RCC 7860 (cell line): Measurements from ENCODE around the gene PHF12.
"Not testable (repeated sequence)": the region's sequence is repeated elsewhere in the genome, so short reads cannot be mapped to it uniquely, and the experiment has no call there.

Experiments used
- DNase-seq: peaks from one replicate; pipeline ENCODE4 v3.0.0-alpha.2; 2015; ENCODE audit warnings: low spot score
- FAIRE-seq: peaks from 2 replicates; lab custom pipeline; 2012; peaks lifted over from hg19 to GRCh38; lab: Jason Lieb, UNC

The PHF12 gene

DNA sequence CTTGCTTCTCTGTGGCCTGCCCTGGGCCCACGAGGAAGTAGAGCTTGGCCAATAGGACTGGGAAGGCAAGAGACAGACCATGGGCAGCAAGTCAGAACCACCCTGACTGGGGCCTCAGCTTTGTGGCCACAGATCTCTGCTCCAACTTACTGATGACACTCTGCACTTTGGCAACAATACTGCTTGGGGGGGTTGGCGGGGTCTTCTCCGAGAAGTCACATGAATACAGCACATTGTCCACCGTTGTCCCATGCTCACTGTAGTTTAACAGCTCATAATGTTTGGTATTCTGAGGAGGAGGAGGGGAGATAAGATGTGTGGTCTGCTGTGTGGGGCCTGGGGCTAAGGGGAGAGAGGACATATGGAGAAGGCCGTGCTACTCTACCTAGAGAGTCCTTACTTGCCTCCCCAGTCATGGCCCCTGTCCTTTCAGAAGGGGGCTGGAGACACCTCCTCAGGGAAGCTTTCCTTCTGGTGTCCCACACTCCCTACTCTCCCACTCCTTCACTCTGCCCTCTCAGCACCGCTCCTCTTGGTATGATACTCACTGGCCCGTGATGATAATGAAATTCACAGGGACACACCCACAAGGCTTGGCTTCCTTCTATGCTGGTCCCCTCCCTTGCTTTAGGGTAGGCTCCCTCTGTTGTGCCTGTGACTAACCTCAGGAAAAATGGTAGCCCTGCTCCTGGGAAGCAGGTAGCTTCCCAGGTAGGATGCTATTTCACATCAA is 44.4 kb downstream of the PHF12 start:
- no peak for FAIRE-seq
- no peak for DNase-seq

DNA sequence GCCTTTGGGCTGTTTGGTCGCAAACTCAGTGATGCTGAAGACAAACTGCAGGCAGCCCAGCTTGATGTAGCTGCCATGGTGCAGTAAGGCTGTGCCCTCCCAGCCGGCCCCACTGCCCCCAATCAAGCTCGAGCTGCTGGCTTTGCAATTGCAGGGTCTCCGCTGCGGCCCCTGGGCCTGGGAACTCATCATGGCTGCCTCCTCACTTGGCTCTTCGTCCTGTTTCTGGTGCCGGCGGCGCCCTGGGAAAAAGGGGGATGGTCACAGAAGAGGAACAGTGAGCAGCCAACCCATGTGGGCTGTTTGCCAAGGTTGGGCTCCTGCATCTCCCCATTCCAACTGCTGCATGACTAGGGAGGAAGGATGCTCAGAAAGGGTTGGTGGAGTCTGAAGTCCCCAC is 45.0 kb downstream of the PHF12 start:
- DNase-seq = no peak
- no peak for FAIRE-seq

DNA sequence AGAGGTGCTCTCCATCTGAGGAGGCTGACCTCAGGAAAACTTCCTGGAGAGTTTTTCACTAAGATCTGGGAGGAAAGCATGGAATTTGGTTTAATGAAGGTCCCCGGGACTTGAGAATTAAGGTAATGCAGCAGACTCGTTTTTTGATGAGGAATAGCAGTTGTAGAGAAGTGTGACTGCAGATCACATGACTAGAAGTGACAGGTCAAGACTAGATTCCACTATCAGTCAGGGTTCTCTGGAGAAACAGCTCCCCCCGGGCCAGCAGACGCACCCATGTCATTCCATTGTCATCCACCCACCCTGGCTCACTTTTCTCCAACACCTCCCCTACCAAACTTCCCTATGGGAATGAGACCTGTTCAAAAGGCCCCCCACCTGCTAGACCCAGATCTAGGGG is 46.5 kb downstream of the PHF12 start:
- DNase-seq (no peak), FAIRE-seq (no peak)

DNA sequence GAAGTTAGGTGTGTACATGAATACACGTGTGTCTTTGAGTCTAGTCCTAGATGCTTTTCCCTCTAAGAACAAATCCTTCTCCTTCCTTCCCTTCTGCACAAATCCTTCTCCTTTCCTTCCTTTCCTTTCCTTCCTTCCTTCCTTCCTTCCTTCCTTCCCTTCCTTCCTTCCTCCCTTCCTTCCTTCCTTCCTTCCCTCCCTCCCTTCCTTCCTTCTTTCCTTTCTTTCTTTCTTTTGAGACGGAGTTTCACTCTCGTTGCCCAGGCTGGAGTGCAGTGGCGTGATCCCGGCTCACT is 47.8 kb downstream of the PHF12 start:
- DNase-seq, FAIRE-seq: not testable (repeated sequence)

DNA sequence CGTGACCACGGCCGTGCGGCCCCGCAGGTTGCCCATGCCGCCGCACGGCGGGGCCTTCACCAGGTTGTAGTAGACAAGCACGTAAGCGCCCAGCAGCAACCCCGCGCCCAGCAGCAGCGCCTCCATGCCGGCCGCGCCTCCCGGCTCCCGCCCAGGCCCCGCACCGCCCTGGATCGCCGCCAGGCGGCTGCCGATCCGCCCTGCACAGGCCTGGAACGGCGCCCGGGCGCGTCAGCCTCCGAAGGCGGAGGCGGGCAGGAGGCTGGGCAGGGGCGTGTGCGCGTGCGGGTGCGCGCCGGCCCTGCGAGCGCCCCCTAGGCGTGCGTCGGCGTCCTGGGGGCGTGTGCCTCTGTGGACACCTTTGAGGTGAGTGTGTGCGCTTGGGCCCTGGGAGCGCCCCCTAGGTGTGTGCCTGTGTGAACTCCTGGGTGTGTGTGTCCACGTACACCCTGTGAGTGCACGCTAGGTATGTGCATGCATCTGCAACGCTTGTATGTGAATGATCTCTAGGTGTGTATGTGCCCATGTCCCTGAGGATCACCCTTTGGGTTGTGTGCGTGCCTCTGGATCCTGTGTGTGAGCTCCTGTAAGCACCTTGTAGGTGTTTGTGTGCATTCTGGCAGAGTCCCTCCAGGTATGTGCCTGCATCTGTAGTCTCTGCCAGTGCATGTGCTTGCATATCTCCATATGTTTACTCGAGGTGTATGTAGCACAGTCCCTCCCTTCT is 48.3 kb downstream of the PHF12 start, which contains the start of gene DHRS13:
DHRS13 (minus strand) TSS at position 261 of the 727 bp plus-strand sequence; CDS start at position 126, 135 bp downstream.
- FAIRE-seq (no peak), DNase-seq (peak; percentile 89)

DNA sequence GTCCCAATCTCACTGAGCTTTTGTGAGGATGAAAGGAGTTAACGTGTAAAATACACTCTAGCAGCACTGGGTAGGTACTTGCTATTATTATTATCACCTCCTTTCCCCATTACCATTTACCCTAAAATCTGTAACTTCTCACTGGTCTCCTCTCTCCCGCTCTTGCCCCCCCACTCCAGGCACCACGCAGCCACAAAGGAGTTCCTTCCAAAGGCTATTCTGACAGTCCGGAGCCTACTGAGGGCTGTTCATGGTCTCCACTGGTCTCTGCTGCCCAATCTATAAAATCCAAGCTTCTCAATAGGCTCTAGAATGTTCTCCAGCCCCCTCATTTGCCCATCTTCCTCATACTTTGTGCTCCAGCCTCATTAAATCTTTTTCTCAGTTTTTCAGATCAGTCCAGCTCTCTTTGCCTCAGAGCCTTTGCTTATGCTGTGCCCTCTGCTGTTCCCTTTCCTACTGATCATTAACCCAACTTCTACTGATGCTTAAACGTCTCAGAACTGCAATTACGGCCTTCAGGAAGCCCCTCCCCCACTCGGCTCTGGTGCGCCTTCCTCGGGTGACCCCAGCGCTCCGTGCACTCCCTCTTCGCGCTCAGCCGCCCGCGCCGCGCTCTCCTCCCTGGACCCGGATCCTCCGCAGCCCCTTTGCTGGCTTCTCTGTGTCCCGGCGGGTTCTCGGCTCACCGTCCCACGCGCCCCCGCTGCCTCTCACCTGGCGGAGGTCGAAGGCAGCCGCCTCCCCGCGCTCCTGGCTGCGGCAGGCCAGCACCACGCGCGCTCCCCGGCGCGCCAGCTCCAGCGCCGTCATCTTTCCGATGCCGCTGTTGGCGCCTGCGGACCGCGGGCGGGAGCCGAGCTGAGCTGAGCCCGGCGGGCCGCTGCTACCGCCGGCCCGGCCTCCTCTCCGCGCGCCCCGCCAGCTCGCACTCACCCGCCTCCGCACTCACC is 49.2 kb downstream of the PHF12 start:
- FAIRE-seq (no peak), DNase-seq (peak; percentile 22)

DNA sequence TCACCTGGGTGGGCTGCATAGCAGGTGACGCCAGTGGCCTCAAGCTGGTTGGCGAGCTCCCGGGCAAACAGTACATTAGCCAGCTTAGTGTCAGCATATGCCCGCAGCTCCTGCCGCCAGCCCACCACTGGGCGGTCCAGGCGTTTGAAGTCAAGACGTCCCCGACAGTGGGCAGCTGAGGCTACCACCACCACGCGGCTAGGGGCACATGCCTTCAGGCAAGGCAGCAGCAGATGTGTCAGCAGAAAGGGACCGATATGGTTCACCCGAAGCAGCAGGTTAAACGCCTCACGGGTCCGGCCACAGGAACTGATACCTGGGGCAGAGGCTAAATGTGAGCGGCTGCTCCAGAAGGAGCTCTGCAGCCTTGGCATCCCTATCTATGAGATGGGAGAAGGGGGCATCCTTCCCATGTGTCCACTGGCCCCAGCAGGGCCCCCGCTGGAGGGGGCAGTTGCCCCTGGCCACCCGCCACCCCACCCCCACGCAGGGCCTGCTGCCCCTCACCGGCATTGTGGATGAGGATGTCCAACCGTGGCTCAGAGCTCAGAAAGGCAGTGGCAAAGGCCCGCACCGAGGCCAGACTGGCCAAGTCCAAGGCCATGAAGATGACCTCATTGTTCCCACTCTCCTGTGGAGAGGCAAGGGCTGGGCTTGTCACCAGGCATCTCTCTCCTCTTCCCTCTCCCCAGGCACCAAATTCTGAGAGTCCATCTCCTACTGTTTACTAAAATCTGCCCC is 50.2 kb downstream of the PHF12 start:
- DNase-seq (no peak), FAIRE-seq (no peak)

DNA sequence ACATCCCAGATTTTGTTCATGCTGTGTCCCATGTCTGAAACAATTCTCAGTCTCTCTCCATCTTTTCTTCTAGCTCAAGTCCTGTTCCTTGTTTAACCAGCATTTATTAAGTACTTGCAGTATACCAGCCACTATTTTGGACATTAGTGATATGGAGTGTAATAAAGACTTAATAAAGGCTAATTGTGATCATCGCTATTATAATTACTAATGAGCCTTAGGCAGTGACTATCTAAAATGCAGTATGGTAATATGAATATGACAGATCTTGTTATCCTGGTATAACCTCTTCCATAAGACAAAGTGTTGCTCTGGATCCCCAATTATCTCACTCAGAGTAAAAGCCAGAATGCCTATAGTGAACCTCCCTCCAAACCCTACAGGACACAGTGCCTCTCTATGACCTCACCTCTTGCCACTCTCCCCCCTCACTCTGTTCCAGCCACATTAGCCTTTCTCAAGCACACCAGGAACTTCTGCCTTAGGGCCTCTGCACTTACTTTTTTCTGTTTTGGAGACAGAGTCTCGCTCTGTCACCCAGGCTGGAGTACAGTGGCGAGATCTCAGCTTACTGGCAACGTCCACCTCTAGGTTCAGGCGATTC is 52.0 kb downstream of the PHF12 start:
- DNase-seq = no peak
- no peak for FAIRE-seq

DNA sequence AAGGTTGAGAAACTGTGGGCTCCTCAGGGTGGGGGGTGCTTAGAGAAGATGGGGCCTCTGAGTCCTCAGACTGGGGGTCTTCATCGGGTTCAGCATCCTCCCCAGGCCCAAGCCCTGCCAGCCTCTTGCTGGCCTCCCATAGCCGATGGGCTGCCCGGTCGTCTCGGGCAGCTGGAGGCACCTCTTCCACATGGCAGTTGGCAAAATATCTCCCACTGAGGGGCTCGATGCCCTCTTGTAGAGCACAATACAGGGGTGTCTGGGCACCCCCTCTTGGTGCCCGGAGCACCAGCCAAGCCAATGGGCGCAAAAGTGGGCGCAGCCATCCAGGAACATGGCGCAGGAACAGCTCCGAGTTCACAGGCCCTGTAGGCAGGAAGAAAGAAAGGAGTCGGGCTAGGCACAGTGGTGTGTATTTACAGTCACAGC is 52.8 kb downstream of the PHF12 start:
- FAIRE-seq (no peak), DNase-seq (no peak)

DNA sequence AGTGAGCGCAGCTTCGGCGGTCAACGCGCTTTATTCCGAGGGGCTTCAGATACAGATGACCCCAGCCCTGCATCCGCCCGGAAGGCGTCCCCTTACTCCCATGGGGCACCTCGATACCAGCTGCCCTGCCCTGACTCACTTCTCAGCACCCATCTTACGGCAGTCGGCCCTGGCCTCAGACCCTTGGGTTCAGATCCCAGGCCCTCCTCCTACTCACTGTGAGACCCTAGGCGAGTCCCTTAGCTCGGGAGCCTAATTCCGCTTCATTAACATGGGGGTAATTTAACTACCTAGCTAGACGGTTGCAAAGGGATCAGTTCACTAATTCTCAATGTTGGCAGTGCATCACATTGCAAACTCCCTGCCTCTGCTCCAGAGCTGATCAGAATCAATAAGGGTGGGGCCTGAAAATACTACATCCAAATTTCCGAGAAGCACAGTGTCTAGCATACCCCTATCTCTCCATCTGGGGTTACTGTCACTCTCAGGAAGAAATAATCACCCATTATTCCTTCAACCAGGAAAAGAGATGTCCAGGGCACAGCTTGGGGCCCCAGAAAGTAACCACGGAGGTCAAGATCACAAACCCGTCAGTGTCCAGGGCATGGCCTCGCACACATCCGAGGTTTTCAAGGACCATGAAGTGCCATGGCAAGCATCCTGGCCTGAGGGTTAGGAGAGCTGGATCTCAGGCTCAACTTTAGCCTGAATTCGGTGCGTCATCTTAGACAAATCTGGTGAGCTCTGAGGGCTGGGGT is 53.4 kb downstream of the PHF12 start:
- DNase-seq = no peak
- no peak for FAIRE-seq

DNA sequence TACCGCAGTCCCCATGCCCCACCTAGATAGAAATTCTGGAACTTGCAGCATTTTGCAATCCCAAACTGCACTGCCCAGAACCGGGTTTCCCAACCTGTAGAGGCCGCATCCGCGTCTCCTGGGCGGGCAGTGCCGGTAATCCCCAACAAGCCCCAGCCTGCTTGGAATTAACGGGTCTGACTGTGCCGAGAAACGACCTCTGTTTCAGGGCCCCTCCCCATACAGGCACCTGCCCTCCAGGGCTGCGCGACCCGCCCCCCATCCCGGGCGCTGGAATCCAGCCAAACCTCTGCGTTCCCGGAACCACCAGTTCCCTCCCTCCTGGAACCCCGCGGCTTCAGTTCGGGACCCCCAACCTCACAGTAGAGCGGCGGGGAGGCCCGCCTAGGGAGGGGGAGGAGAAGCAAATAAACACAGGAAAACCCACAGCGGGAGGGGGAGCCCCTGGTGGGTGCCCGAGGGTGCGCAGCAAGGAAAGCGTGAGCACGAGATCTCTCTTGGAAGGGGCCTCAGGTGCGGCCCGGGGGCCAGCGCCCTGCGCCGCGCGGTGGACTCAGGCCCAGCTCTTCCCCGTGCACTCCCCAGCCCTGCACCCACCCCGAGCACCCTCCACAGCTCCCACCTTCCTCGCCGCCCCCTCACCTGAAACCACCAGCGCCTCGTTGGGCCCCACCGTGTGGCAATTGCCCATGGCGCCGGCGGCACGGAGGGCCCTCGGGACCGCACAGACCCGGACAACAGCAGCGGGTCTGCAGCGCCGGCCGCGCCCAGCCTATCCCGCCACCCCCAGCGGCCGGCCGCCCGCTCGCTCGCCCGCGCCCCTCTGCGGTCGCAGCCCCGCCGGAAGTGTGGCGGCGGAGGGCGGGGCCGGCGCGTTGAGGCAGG is 54.2 kb downstream of the PHF12 start, which contains the start of gene FLOT2:
FLOT2 (minus strand) TSS at position 850 of the 885 bp plus-strand sequence; CDS start at position 691, 159 bp downstream.
- no peak for DNase-seq

DNA sequence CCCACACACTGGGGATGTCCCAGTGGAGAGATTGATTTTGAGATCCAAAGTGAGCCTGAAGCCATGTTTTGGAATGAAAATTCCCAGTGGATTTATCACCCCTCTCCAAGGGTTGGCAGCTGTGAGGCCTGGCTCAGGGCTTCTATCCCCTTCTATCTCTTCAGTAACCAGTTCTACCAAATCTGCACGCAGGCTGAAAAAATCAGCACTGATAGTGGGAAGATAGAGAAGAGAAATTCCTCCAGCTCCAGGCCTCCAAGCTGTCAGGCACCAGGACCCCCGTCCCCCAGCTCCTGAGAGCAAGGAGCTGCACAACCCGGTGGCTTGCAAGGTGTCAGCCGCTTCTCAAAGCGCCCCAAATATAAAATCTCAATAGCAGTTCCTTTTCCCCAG is 54.8 kb downstream of the PHF12 start:
- DNase-seq (no peak), FAIRE-seq (no peak)

More for the DNA sequence above, 54.2 kb downstream of the PHF12 start, which contains the start of gene FLOT2:
- FAIRE-seq = no peak

DNA sequence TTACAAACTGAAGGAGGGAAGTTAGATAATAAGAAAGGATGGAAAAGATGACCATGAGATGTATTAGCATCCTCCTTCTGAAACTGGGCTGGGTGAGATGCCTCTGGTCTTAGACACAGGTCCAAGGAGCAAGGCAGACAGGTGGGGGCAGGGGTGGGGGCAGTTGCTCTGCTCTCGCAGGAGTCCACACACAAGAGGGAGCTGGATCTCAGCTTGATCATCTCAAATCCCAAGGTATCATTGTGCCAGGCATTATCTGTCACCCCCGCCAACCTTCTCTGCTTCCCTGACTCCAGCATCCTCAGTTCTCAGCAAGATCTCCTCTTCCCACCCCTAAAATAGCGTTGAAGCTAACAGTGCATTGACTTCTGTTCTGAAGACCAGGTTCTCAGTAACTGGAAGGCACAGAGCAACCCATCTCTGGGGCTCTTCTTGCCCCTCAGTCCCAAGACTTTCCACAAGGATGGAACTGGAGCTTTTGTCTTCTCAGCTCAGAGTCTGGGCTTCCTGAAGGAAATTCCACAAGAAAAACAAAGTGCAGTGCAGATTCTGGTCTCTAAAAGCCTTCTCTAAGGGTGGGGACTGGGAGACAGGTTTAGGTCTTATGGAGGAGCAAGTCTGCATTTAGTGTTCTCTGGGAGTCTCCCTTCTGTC is 55.4 kb downstream of the PHF12 start:
- no peak for FAIRE-seq

DNA sequence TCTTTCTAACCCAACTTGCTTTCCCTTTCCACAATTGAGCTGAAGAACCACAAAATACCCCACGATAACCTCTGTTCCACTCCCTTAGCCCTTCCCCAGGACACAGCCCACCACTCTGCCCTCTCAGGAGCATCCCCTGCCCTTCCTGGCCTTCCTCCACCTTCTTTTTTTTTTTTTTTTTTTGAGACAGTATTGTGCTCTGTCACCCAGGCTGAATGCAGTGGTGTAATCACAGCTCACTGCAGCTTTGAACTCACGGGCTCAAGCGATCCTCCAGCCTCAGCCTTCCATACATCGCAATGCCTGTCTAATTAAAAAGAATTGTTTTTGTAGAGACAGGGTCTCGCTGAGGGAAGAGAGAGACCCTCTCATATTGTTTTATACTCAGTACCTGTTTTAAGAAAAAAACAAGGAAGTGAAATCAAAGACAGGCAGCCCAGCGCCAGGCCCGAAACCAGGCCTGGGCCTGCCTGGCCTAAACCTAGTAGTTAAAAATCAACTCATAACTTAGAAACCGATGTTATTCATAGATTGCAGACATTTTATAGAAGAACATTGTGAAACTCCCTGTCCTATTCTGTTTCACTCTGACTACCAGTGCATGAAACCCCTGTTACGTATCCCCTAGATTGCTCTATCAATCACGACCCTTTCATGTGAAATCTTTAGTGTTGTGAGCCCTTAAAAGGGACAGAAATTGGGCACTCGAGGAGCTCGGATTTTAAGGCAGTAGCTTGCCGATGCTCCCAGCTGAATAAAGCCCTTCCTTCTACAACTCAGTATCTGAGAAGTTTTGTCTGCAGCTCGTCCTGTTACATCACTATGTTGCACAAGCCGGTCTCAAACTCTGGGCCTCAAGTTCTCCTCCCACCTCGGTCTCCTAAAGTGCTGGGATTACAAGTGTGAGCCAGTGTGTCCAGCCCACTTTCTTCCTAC is 57.8 kb downstream of the PHF12 start:
- not testable (repeated sequence) for DNase-seq, FAIRE-seq

More for the DNA sequence above, 55.4 kb downstream of the PHF12 start:
- no peak for DNase-seq

DNA sequence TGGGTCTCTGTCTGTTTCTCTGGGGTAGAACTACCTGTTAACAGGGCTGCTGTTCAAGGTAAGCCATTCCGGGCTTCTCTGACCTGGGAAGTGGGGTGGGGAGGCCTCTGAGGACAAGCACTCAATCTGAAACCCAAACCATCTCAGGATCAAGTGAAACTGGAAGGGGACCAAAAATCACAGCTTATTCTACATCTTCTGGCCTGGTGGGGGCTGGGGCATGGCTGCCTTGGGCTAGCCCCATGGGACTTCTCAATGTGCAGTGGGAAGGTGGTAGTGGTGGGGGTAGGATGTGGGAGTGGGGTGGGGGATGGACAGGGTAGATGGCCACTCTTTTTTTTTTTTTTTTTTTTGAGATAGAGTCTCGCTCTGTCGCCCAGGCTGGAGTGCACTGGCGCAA is 59.3 kb downstream of the PHF12 start:
- DNase-seq (no peak), FAIRE-seq (no peak)

DNA sequence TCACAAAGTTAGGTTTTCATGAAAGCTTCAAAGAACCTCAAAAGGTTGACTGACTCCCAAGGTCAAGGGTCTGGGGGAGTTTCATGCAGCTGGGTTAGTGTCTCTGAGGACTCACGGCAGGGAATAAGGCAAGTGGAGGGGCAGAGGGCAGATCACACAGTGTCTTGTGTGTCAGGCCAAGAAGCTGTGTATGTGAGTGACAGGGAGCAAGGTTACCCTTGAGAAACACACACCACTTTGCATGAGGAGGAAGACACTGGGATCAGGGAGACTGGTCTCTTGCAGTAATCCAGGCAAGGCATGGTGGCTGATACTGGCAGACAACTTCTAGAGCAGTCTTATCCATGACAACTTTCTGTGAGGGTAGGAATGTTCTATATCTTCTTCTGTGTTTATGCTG is 60.1 kb downstream of the PHF12 start:
- FAIRE-seq (no peak), DNase-seq (no peak)

DNA sequence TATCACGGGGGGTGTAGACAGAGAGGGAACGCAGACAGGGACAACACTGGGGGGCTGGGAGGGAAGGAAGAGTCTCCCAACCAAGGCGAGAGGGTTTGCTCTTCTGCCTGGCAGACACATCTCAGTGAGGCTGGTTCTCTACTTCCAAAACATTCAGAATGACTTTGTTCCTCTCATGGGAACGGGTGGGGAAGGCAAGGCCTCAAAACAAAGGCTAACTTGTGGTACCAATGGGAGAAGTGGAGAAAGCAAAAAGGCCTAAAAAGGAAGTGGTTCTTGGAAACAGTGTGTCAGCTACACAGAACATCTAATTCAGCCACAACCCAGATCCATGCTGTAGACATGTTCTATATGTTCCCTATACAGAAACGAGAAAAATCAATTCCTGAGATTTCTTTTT is 61.3 kb downstream of the PHF12 start:
- no peak for DNase-seq
- no peak for FAIRE-seq
